ENCODE results near the gene SLC2A10.

- TF ChIP-seq CTCF (IDR thresholded peaks at IDR 0.05) (no peak), POLR2A (IDR thresholded peaks at IDR 0.05) (no peak), POLR2AphosphoS5 (IDR thresholded peaks at IDR 0.05) (no peak), EP300 (IDR thresholded peaks at IDR 0.05) (no peak)
These were observed 6.8 kb upstream of the SLC2A10 start for GRCh38 chr20:46702447-46703203.
